Gastrocnemius medialis (tissue), 4 donors: ENCODE data around the gene SMG6.

Experiments
- CTCF ChIP-seq, 5 experiments: fragments of 450-650 bp in 3 of 5; fragments of 200-600 bp in 2 of 5; sonication (generic) in 2 of 5; IDR thresholded peaks in 4 of 5; conservative IDR thresholded peaks in 1 of 5; 1 replicate in 4 of 5; 2 replicates in 1 of 5; pipeline ENCODE4 v1.5.1; 2016 to 2019; ENCODE audit warnings: antibody characterized with exemption in 5 of 5, mild to moderate bottlenecking in 3 of 5, moderate library complexity in 3 of 5
- POLR2A ChIP-seq, 2 donors: fragments of 450-650 bp; IDR thresholded peaks; one replicate each; pipeline ENCODE4 v1.6.1; 2017; ENCODE audit warnings: antibody characterized with exemption in 2 of 2, mild to moderate bottlenecking in 2 of 2, moderate library complexity in 2 of 2

- TF ChIP-seq CTCF (IDR thresholded peaks at IDR 0.05 in 4 of 5, conservative IDR thresholded peaks at IDR 0.05 in 1 of 5) (no peak), POLR2A (IDR thresholded peaks at IDR 0.05) (no peak)
Measured at GRCh38 chr17:2191785-2192184, 111.8 kb downstream of the SMG6 start.
